LoVo (cell line): Measurements from ENCODE around the gene ZMYND8.
"Not testable (repeated sequence)": the region's sequence is repeated elsewhere in the genome, so short reads cannot be mapped to it uniquely, and the experiment has no call there.

ENCODE experiments used
- DNase-seq: peaks from one replicate; pipeline ENCODE4 v3.0.0-alpha.2; 2016; ENCODE audit warnings: low spot score

The ZMYND8 gene

GRCh38 chr20:47225458-47225857 lies 131.0 kb downstream of the ZMYND8 start:
- no peak for DNase-seq

GRCh38 chr20:47224857-47225256 lies 131.6 kb downstream of the ZMYND8 start:
- DNase-seq = no peak

- DNase-seq = no peak
These were observed 132.2 kb downstream of the ZMYND8 start for GRCh38 chr20:47224300-47224791.

- no peak for DNase-seq
These were observed 132.6 kb downstream of the ZMYND8 start for GRCh38 chr20:47223896-47224295.

- DNase-seq = no peak
These were observed 133.9 kb downstream of the ZMYND8 start for GRCh38 chr20:47222468-47223119.

GRCh38 chr20:47221036-47221625 lies 135.4 kb downstream of the ZMYND8 start:
- no peak for DNase-seq

- DNase-seq = no peak
These were observed 136.3 kb downstream of the ZMYND8 start for GRCh38 chr20:47220161-47220582.

- no peak for DNase-seq
These were observed 138.7 kb downstream of the ZMYND8 start for GRCh38 chr20:47217482-47218446.

- DNase-seq = no peak
These were observed 139.6 kb downstream of the ZMYND8 start for GRCh38 chr20:47216819-47217410.

- DNase-seq = no peak
These were observed 140.7 kb downstream of the ZMYND8 start for GRCh38 chr20:47215653-47216397.

GRCh38 chr20:47213966-47214365 lies 142.5 kb downstream of the ZMYND8 start:
- no peak for DNase-seq

- DNase-seq = no peak
These were observed 143.8 kb downstream of the ZMYND8 start for GRCh38 chr20:47212606-47213207.

- no peak for DNase-seq
These were observed 145.5 kb downstream of the ZMYND8 start for GRCh38 chr20:47211036-47211435.

GRCh38 chr20:47210470-47210869 lies 146.0 kb downstream of the ZMYND8 start:
- no peak for DNase-seq

GRCh38 chr20:47209982-47210381 lies 146.5 kb downstream of the ZMYND8 start:
- no peak for DNase-seq

GRCh38 chr20:47208534-47209174 lies 147.8 kb downstream of the ZMYND8 start:
- DNase-seq = no peak

GRCh38 chr20:47206962-47207641 lies 149.4 kb downstream of the ZMYND8 start:
- DNase-seq = no peak

- DNase-seq = not testable (repeated sequence)
These were observed 149.9 kb downstream of the ZMYND8 start for GRCh38 chr20:47206552-47206951.

- peak; percentile 41 for DNase-seq
These were observed 150.8 kb downstream of the ZMYND8 start for GRCh38 chr20:47205577-47206123.

- DNase-seq = not testable (repeated sequence)
These were observed 151.7 kb downstream of the ZMYND8 start for GRCh38 chr20:47204850-47205122.
